K562 (cell line): Measurements from ENCODE around the gene KLHL6. TPM values are rescaled to one million over a fixed set of nuclear protein-coding genes. Genes with fewer than 3 reads are reported as not detected.

ENCODE experiments used
- ATAC-seq: fragments of 200-7000 bp; cut with Tn5 transposase; 3 replicates; pipeline ENCODE4 v1.9.1; 2020; ENCODE audit warnings: moderate library complexity
- BruUV-seq: library from RNA; stranded (reverse); fragments of 400-500 nt; replicated peaks from 2 replicates; lab custom pipeline; 2021; lab: Mats Ljungman, UMichigan
- CTCF ChIA-PET: fragments of 300-600 bp; formaldehyde crosslinking; extraction: SDS; loops from one replicate; lab custom pipeline; 2021; ENCODE audit warnings: low intra/inter-chr PET ratio; lab: Yijun Ruan, JAX
- POLR2A ChIA-PET: fragments of 300-600, 350-650 bp; sonication (Branson Sonifier 250); formaldehyde crosslinking; extraction: SDS; loops from one replicate; lab custom pipeline; 2021; ENCODE audit warnings: antibody characterized with exemption, inconsistent platforms; lab: Yijun Ruan, JAX
- DNase-seq, 4 experiments: peaks; one replicate each; pipeline versions ENCODE4 v3.0.0 to v3.0.0-alpha.2; 2011 to 2018; ENCODE audit warnings: low spot score in 3 of 4, mixed read lengths in 3 of 4; ENCODE audit errors: extremely low read depth in 1 of 4
- FAIRE-seq: peaks from 2 replicates; lab custom pipeline; 2011; peaks lifted over from hg19 to GRCh38; lab: Jason Lieb, UNC
- H2AFZ ChIP-seq: 2 replicates; pipeline ENCODE4 v1.6.0; 2011; ENCODE audit warnings: low read depth, low read length, control low read depth, inconsistent platforms
- H3K27ac ChIP-seq: fragments of 200-600 bp; 3 replicates; pipeline ENCODE4 v1.8.0; 2011; ENCODE audit warnings: low read depth, mild to moderate bottlenecking, control low read depth, inconsistent platforms, low read length, moderate library complexity, mixed read lengths; ENCODE audit errors: extremely low read depth
- H3K27me3 ChIP-seq, 2 experiments: fragments of 300-600 bp in 1 of 2; 2 replicates in 1 of 2; 3 replicates in 1 of 2; pipeline versions ENCODE4 v1.6.0 to v1.8.0; 2011; ENCODE audit warnings: inconsistent platforms in 2 of 2, low read length in 2 of 2, mild to moderate bottlenecking in 1 of 2, mixed read lengths in 1 of 2, moderate library complexity in 1 of 2; ENCODE audit not compliant: control insufficient read depth in 2 of 2, insufficient read depth in 2 of 2
- H3K36me3 ChIP-seq: fragments of 300-600 bp; 3 replicates; pipeline ENCODE4 v1.8.0; 2011; ENCODE audit warnings: mild to moderate bottlenecking, low read length, inconsistent platforms; ENCODE audit not compliant: control insufficient read depth, insufficient read depth
- H3K4me1 ChIP-seq, 2 experiments: fragments of 200-600 bp in 1 of 2; replicated peaks in 1 of 2; 2 replicates in 1 of 2; 3 replicates in 1 of 2; pipeline versions ENCODE4 v1.5.1 to v1.8.0; 2011; ENCODE audit warnings: inconsistent platforms in 2 of 2, low read length in 2 of 2, mild to moderate bottlenecking in 1 of 2, mixed read lengths in 1 of 2, moderate library complexity in 1 of 2; ENCODE audit not compliant: control insufficient read depth in 2 of 2, insufficient read depth in 2 of 2
- H3K4me2 ChIP-seq: 2 replicates; pipeline ENCODE4 v1.6.1; 2011; ENCODE audit warnings: low read length, control low read depth, inconsistent platforms, mixed read lengths; ENCODE audit not compliant: insufficient read depth
- H3K4me3 ChIP-seq: fragments of 200-600 bp; sonication (generic), shearing (Covaris generic); 2 replicates; pipeline ENCODE4 v1.5.1; 2016; ENCODE audit warnings: control low read depth, inconsistent platforms
- H3K79me2 ChIP-seq: fragments of 200-600 bp; 3 replicates; pipeline ENCODE4 v1.8.0; 2011; ENCODE audit warnings: low read length, inconsistent platforms; ENCODE audit not compliant: control insufficient read depth, insufficient read depth
- H3K9ac ChIP-seq, 2 experiments: 2 replicates each; pipeline versions ENCODE4 v1.6.0 to v1.6.1; 2011; ENCODE audit warnings: low read depth in 2 of 2, low read length in 2 of 2, control low read depth in 1 of 2, inconsistent platforms in 1 of 2, mild to moderate bottlenecking in 1 of 2, mixed read lengths in 1 of 2; ENCODE audit not compliant: insufficient read depth in 1 of 2
- H3K9me1 ChIP-seq: one replicate; pipeline ENCODE4 v1.6.0; 2011; ENCODE audit warnings: inconsistent platforms, mild to moderate bottlenecking, low read length, moderate library complexity; ENCODE audit not compliant: control insufficient read depth, insufficient read depth
- H3K9me3 ChIP-seq: replicated peaks from 2 replicates; pipeline ENCODE4 v1.5.1; 2011; ENCODE audit warnings: low read depth, low read length, inconsistent platforms; ENCODE audit not compliant: control insufficient read depth, insufficient read depth
- H4K20me1 ChIP-seq: replicated peaks from 2 replicates; pipeline ENCODE4 v1.6.1; 2011; ENCODE audit warnings: low read length, inconsistent platforms, mixed read lengths; ENCODE audit not compliant: control insufficient read depth, insufficient read depth
- ATF1 ChIP-seq, 2 experiments: fragments of 450-650 bp in 1 of 2; IDR thresholded peaks; 2 replicates each; pipeline ENCODE4 v1.6.1; 2016; ENCODE audit warnings: missing compliant biosample characterization in 1 of 2, missing genetic modification characterization in 1 of 2
- NBN ChIP-seq: fragments of 450-650 bp; IDR thresholded peaks from 2 replicates; pipeline ENCODE4 v1.6.1; 2016; ENCODE audit warnings: low read depth, mild to moderate bottlenecking
- NFRKB ChIP-seq: fragments of 450-650 bp; IDR thresholded peaks from 2 replicates; pipeline ENCODE4 v1.6.1; 2016; ENCODE audit warnings: low read depth
- TCF3 ChIP-seq: sonication (generic); formaldehyde crosslinking; IDR thresholded peaks from 2 replicates; pipeline ENCODE4 v1.4.0; 2020; ENCODE audit warnings: mild to moderate bottlenecking, missing genetic modification reagents
- ZNF3 ChIP-seq: fragments of 250-450 bp; sonication (Bioruptor Pico); IDR thresholded peaks from 2 replicates; pipeline ENCODE4 v1.5.0; 2021; ENCODE audit warnings: mild to moderate bottlenecking, moderate library complexity
- ZNF347 ChIP-seq: fragments of 450-650 bp; formaldehyde crosslinking; IDR thresholded peaks from 2 replicates; pipeline ENCODE4 v1.4.0; 2020; ENCODE audit warnings: low read depth, mild to moderate bottlenecking, moderate library complexity
- WGBS: fragments of 100-300 bp; shearing (Covaris generic); methylation state at CpG from one replicate; pipeline ENCODE4 v1.1.6; 2016; ENCODE audit warnings: low coverage, mixed read lengths; ENCODE audit not compliant: insufficient coverage; ENCODE audit errors: missing lambda C conversion rate; 5-methylcytosine and 5-hydroxymethylcytosine counted together
- in situ Hi-C: fragments of 300-500 bp; cut with MboI; formaldehyde crosslinking; loops from 4 replicates; pipeline ENCODE4 v1.15.0; 2018; ENCODE audit warnings: inconsistent platforms, mixed read lengths
- intact Hi-C: fragments of 100-400 bp; cut with micrococcal nuclease; formaldehyde crosslinking; loops from 2 replicates; pipeline ENCODE4 v1.14.2; 2022
- polyA plus RNA-seq, 8 experiments: library from polyadenylated mRNA; depleted of rRNA in 4 of 8; stranded (reverse) in 5 of 8; unstranded in 3 of 8; fragments of >200 nt; fragmentation: Nextera tagmentation in 2 of 8; fragmentation: Illumina TruSeq in 1 of 8; extraction: Ambion mirVana in 2 of 8; extraction: Trizol in 1 of 8; gene quantifications; 2 replicates each; pipeline versions ENCODE4 v1.2.1 to v1.2.3, GENCODE V29; 2011 to 2014; ENCODE audit warnings: inconsistent platforms in 1 of 8, missing spikeins in 1 of 8
- total RNA-seq, 7 experiments: library from RNA; depleted of rRNA in 6 of 7; stranded (reverse); fragments of >200 nt in 6 of 7; fragmentation: Illumina TruSeq in 2 of 7; extraction: Trizol in 2 of 7; gene quantifications; 2 replicates each; pipeline versions ENCODE4 v1.2.1 to v1.2.3, GENCODE V29; 2011 to 2021; ENCODE audit warnings: low replicate concordance in 1 of 7
- TF ChIP-seq, protein P1 (sequence below): IDR thresholded peaks from 2 replicates; pipeline ENCODE4 v1.6.1; 2012; ENCODE audit warnings: low read depth, low read length, improper control_type of control experiment, borderline replicate concordance
- TF ChIP-seq, protein P2 (sequence below): fragments of 150-350 bp; IDR thresholded peaks from 2 replicates; pipeline ENCODE4 v1.6.1; 2014; ENCODE audit warnings: low read depth, mild to moderate bottlenecking, low read length, borderline replicate concordance
- TF ChIP-seq, protein P3 (sequence below): sonication (generic); formaldehyde crosslinking; IDR thresholded peaks from 2 replicates; pipeline ENCODE4 v1.8.0; 2022; ENCODE audit warnings: mild to moderate bottlenecking, missing genetic modification reagents, borderline replicate concordance
- TF ChIP-seq, protein P4 (sequence below): sonication (generic); formaldehyde crosslinking; IDR thresholded peaks from 2 replicates; pipeline ENCODE4 v1.8.0; 2022; ENCODE audit warnings: missing genetic modification reagents, mild to moderate bottlenecking, moderate library complexity, borderline replicate concordance

KLHL6 gene
- total and polyA plus RNA-seq, 9 of the 15 experiments (the other 6 are each of a cell fraction or from before 2014, with no cell fraction given): 0.18 to 2.1 (median 1.4) TPM

GRCh38 chr3:183584914-183585280 lies 29.4 kb upstream of the KLHL6 start (continued):
- TF ChIP-seq, protein P1, sequence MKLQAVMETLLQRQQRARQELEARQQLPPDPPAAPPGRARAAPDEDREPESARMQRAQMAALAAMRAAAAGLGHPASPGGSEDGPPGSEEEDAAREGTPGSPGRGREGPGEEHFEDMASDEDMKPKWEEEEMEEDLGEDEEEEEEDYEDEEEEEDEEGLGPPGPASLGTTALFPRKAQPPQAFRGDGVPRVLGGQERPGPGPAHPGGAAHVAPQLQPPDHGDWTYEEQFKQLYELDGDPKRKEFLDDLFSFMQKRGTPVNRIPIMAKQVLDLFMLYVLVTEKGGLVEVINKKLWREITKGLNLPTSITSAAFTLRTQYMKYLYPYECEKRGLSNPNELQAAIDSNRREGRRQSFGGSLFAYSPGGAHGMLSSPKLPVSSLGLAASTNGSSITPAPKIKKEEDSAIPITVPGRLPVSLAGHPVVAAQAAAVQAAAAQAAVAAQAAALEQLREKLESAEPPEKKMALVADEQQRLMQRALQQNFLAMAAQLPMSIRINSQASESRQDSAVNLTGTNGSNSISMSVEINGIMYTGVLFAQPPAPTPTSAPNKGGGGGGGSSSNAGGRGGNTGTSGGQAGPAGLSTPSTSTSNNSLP: no peak
- TF ChIP-seq, protein P2, sequence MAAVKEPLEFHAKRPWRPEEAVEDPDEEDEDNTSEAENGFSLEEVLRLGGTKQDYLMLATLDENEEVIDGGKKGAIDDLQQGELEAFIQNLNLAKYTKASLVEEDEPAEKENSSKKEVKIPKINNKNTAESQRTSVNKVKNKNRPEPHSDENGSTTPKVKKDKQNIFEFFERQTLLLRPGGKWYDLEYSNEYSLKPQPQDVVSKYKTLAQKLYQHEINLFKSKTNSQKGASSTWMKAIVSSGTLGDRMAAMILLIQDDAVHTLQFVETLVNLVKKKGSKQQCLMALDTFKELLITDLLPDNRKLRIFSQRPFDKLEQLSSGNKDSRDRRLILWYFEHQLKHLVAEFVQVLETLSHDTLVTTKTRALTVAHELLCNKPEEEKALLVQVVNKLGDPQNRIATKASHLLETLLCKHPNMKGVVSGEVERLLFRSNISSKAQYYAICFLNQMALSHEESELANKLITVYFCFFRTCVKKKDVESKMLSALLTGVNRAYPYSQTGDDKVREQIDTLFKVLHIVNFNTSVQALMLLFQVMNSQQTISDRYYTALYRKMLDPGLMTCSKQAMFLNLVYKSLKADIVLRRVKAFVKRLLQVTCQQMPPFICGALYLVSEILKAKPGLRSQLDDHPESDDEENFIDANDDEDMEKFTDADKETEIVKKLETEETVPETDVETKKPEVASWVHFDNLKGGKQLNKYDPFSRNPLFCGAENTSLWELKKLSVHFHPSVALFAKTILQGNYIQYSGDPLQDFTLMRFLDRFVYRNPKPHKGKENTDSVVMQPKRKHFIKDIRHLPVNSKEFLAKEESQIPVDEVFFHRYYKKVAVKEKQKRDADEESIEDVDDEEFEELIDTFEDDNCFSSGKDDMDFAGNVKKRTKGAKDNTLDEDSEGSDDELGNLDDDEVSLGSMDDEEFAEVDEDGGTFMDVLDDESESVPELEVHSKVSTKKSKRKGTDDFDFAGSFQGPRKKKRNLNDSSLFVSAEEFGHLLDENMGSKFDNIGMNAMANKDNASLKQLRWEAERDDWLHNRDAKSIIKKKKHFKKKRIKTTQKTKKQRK: no peak
- peak; percentile 64 for TF ChIP-seq TCF3 (CRISPR knock-in tag)

GRCh38 chr3:183584246-183584913 lies 28.9 kb upstream of the KLHL6 start:
- Histone ChIP-seq H3K36me3 (no peaks in the 10 kb centered on the region), H3K79me2 (no peaks in the 10 kb centered on the region), H2AFZ (peak overlapping the region; percentile 54), H3K4me2 (no peak overlapping the region), H3K9ac (peak overlapping the region in 1 of 2 experiments; percentile 22; a peak in 1 of 4 replicates), H3K9me1 (no peaks in the 10 kb centered on the region), H4K20me1 (no peaks in the 10 kb centered on the region), H3K27ac (no peak overlapping the region), H3K4me1 (peaks cover 10 to 28% of the 10 kb centered on the region in 2 experiments; a peak in 4 of 5 replicates), H3K9me3 (no peaks in the 10 kb centered on the region), H3K27me3 (peaks cover 6 to 10% of the 10 kb centered on the region in 2 experiments; a peak in 4 of 5 replicates), H3K4me3 (no peak overlapping the region)
- FAIRE-seq (peak; percentile 67), DNase-seq (peak in 1 of 4 experiments; percentile 42), ATAC-seq (peak; percentile 70)
- ChIA-PET CTCF (no interaction called here), POLR2A (interaction anchor here (0.9 kb wide), 1 partner anchor 66 kb away, joined by 3 read pairs; no protein-coding TSS in a partner anchor)
- no TSS peak for BruUV-seq
- in situ Hi-C loops (no loop called here), intact Hi-C loops (no loop called here)
- 51% methylated on average over 7 of the region's 7 CpGs for WGBS
- TF ChIP-seq ZNF347 (CRISPR knock-in tag) (no peak), ZNF3 (CRISPR knock-in tag) (no peak), NFRKB (no peak), NBN (no peak), ATF1 (CRISPR knock-in tag; IDR thresholded peaks at IDR 0.05) (no peak), ATF1 (tag; IDR thresholded peaks at IDR 0.05) (0 out of 2 replicates have a peak, but pooled peaks have one; percentile 12)
- TF ChIP-seq, protein P3, sequence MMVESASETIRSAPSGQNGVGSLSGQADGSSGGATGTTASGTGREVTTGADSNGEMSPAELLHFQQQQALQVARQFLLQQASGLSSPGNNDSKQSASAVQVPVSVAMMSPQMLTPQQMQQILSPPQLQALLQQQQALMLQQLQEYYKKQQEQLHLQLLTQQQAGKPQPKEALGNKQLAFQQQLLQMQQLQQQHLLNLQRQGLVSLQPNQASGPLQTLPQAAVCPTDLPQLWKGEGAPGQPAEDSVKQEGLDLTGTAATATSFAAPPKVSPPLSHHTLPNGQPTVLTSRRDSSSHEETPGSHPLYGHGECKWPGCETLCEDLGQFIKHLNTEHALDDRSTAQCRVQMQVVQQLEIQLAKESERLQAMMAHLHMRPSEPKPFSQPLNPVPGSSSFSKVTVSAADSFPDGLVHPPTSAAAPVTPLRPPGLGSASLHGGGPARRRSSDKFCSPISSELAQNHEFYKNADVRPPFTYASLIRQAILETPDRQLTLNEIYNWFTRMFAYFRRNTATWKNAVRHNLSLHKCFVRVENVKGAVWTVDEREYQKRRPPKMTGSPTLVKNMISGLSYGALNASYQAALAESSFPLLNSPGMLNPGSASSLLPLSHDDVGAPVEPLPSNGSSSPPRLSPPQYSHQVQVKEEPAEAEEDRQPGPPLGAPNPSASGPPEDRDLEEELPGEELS (CRISPR knock-in tag): no peak
- TF ChIP-seq, protein P4, sequence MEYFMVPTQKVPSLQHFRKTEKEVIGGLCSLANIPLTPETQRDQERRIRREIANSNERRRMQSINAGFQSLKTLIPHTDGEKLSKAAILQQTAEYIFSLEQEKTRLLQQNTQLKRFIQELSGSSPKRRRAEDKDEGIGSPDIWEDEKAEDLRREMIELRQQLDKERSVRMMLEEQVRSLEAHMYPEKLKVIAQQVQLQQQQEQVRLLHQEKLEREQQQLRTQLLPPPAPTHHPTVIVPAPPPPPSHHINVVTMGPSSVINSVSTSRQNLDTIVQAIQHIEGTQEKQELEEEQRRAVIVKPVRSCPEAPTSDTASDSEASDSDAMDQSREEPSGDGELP (CRISPR knock-in tag): peak; percentile 62; the same call in 1 of the 2 replicates
